Subcutaneous adipose tissue (tissue), 4 donors: ENCODE data around the gene SUSD4. TPM values are rescaled to one million over a fixed set of nuclear protein-coding genes. Genes with fewer than 3 reads are reported as not detected.

ENCODE experiments used
- total RNA-seq, 4 donors: library from RNA; depleted of rRNA; stranded (reverse); fragments of >200 nt; gene quantifications; one replicate each; pipeline ENCODE4 v1.1.0, GENCODE V29; 2016
- TF ChIP-seq, protein P1 (sequence below): fragments of 450-650 bp; IDR thresholded peaks from one replicate; pipeline ENCODE4 v1.5.1; 2016; ENCODE audit warnings: low read depth, mild to moderate bottlenecking, control low read depth, antibody characterized with exemption, moderate library complexity

Gene SUSD4
- total RNA-seq, 4 donors from 2014 or later, result 0.33 TPM; not detected in 3

DNA sequence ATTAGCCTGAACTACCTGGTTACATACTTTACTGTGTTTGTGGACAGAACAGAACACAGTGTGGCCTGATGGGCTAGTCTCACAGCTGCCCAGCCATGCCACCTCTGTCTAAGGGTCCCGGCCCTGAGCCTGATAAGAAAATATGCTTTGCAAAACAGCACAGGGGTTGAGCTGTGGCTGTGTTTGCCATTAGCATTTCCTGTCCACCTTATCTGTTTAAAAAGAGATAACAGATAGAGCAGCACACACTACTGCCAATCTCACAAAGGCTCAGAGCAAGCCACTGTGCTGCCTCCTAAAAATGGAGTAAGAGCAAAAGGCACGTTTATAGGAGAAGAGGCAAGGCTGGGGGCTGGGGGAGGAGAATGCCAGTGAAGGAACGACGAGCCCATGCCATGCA is 95.0 kb downstream of the SUSD4 start:
- TF ChIP-seq, protein P1, sequence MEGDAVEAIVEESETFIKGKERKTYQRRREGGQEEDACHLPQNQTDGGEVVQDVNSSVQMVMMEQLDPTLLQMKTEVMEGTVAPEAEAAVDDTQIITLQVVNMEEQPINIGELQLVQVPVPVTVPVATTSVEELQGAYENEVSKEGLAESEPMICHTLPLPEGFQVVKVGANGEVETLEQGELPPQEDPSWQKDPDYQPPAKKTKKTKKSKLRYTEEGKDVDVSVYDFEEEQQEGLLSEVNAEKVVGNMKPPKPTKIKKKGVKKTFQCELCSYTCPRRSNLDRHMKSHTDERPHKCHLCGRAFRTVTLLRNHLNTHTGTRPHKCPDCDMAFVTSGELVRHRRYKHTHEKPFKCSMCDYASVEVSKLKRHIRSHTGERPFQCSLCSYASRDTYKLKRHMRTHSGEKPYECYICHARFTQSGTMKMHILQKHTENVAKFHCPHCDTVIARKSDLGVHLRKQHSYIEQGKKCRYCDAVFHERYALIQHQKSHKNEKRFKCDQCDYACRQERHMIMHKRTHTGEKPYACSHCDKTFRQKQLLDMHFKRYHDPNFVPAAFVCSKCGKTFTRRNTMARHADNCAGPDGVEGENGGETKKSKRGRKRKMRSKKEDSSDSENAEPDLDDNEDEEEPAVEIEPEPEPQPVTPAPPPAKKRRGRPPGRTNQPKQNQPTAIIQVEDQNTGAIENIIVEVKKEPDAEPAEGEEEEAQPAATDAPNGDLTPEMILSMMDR, result no peak

DNA sequence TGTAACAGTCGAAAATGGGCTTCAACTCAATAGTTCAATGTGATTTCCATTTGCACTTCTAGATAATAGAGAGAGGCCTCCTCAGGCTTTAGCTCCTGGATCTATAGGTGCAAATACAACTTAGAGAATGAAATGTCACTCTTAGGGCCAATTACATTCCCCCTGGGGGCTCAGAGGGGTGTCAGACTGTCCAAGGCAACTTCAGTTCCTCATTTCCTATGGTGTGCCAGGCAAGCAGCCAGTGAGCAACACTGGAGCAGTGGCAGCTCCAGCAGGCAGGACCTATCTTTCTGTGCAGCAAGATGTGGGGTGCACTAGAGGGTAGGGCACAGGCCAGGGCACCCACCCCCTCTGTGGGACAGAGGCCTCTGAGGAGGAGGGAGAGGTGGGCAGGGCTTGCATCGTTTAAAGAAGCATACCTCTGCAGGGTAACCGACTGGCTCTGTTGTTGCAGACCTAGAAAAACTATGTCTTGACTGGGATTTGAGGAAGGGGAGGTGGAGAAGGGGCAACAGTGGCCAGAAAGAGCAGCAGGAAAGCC is 97.3 kb downstream of the SUSD4 start:
- TF ChIP-seq, protein P1, result no peak

DNA sequence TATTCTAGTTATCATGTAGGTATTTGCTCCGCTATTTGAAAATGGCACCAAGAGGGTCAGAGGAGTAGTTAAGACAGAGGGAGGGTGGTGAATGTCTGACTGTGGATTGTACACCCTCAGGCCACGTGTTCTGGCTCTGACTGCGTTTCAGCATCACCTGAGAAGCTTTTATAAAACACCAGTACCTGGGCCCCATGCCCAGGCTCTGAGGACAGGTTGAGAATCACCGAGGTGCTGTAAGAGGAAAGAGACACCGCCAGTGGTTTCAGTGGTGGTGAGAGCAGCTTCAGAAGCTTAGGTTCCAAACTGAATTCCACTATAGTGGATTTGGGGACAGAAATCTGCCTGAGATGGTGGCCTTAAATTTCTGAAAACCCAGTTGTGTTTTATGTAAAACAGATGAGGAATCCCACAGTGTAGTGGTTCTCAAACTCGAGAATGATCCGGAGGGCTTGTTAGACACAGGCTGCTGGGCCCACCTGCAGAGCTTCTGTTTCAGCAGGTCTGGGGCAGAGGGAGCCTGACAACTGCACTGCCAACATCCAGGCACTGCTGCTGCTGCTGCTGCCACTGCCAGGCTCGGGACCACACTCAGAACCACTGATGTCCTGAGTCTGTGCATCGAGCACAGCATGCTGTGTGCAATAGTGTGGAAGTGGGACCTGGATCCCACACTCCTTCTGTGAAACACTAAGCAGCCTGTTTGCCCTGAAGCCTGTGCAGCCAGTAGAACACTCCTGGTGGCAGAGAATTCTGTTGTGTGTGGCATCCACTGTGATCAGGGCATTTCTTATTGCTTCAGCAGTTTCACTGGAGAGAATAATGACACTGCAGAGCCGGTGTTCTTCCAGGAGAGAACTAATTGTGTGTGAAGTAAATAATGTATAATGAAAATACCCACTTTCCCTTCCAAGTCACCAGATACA is 98.7 kb downstream of the SUSD4 start:
- TF ChIP-seq, protein P1, result no peak

DNA sequence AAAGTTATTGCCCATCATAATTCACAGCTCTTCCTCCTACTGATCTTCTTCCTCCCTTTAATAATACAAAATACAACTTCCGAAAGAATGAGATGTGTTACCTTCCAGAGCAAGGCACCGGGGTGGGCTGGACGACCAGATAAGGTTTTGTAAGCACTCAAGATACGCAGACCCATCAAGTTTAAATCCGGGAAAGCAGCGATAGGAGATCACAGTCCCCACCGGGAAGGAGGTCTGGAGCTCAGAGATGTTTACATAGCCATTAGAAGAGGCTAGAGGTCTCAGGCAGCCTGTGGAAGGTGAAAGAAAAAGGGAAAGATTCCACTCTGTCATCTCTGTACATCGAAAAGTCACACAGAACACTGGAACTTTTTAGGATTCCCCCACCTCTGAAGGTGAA is 99.4 kb downstream of the SUSD4 start:
- TF ChIP-seq, protein P1, result no peak

DNA sequence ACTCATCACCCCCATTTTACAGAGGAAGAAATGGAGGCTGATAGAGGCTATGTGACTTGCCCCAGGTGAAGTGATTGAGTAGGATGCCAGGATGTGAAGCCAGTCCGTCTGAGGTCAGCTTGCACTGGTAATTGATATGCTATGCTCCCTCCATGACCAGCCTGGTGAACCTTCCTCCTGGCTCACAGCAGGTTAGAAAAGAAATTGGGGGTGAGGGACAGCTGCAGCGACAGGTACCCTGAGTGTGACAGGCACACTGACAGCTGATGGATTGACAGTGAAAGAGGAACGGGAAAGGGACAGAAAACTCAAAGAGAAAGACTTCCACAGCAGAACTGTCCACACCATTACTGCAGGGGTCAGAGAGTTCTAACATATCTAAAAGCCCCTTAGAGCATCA is 102.1 kb downstream of the SUSD4 start:
- TF ChIP-seq, protein P1, result no peak

DNA sequence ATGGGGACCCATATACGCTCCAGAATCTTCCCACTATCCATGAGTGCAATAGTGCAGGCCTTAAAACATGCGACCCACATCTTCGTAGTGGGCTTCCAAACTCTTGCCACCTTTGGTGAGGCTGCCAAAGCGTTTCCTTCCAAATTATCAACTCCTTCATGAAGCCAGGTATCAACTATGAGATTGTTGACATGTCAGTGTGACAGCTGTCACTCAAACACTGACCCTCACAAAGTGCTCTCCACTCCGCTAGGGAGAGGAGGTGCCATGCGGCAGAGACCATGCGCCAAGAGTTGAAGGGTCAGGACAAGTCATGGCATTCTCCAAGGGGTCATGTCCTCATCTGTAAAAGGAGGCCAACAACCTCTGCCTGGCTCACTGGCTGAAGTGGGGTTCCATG is 103.3 kb downstream of the SUSD4 start:
- TF ChIP-seq, protein P1, result no peak

DNA sequence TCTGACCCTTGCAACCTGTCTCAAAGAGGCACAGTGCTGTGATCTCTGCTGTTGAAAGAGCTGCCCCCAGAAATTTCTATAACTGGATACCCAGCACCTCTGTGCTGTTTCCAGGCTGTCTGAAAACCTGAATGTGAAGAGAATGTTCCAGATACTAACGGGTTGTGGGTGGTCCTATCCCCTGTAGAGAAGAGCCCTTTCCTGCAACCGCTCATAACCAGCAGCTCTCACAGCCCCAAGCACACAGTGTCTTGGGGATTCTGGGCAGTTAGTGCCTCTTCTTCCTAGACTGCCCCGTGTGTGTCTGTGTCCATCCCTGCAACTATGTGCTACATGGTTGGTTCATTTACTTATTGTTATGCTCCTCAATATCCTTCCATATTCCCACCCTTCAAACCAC is 104.5 kb downstream of the SUSD4 start:
- TF ChIP-seq, protein P1, result no peak
